Measurements from ENCODE around the gene SLC22A31. TPM values are rescaled to one million over a fixed set of nuclear protein-coding genes. Genes with fewer than 3 reads are reported as not detected.
A peak's percentile ranks its signal among the peaks of the same experiment; 100 is the strongest.

Gene SLC22A31
- total RNA-seq, 1 donor from 2014 or later, result 0.26 TPM

DNA sequence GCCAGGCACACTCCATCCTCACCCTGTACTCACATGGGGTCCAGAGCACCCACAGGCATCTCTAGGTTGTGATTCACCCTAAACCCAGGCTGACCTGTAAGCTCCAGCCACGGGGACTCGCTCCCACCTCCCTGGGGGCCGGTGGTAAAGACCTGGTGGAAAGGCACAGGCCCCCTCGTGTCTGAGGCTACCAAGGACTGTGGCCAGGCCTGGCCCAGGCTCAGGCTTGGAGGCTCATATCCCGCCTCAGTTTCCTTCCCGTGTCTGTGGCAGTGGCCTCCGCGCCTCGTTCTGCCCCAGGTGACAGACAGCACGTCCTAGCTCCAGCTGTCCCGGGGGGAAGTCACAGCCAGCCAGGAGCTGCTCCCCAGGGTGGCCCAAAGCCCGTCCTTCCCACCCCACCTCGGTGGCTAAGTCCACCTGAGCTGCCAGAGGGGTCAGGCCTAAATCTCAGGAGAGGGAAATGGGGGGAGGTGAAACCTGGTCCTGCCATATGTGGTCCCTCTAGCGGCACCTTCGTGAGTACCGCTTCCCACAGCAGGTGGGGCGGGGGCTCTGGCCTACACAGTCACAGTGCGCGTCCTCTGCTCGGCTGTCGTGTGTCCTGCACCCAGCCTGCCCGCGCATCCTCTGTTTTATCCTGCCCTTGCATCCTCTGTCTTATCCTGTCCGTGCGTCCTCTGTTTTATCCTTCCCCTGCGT, 16.2 kb downstream of the SLC22A31 start:
- no peak overlapping the region for H3K4me3 ChIP-seq (ENCODE audit: low read depth, low read length)
- DNase-seq (ENCODE audit: low read depth), result no peak
- TF ChIP-seq, protein P1, sequence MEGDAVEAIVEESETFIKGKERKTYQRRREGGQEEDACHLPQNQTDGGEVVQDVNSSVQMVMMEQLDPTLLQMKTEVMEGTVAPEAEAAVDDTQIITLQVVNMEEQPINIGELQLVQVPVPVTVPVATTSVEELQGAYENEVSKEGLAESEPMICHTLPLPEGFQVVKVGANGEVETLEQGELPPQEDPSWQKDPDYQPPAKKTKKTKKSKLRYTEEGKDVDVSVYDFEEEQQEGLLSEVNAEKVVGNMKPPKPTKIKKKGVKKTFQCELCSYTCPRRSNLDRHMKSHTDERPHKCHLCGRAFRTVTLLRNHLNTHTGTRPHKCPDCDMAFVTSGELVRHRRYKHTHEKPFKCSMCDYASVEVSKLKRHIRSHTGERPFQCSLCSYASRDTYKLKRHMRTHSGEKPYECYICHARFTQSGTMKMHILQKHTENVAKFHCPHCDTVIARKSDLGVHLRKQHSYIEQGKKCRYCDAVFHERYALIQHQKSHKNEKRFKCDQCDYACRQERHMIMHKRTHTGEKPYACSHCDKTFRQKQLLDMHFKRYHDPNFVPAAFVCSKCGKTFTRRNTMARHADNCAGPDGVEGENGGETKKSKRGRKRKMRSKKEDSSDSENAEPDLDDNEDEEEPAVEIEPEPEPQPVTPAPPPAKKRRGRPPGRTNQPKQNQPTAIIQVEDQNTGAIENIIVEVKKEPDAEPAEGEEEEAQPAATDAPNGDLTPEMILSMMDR (IDR thresholded peaks at IDR 0.05; ENCODE audit: insufficient read depth, low read length, severe bottlenecking), result no peak
- no peaks in the 10 kb centered on the region for H3K36me3 ChIP-seq (ENCODE audit: control insufficient read depth, insufficient read depth, low read length)
- no peak for FAIRE-seq
- H3K27me3 ChIP-seq (ENCODE audit: control insufficient read depth, insufficient read depth, low read length), result peaks cover 2% of the 10 kb centered on the region

DNA sequence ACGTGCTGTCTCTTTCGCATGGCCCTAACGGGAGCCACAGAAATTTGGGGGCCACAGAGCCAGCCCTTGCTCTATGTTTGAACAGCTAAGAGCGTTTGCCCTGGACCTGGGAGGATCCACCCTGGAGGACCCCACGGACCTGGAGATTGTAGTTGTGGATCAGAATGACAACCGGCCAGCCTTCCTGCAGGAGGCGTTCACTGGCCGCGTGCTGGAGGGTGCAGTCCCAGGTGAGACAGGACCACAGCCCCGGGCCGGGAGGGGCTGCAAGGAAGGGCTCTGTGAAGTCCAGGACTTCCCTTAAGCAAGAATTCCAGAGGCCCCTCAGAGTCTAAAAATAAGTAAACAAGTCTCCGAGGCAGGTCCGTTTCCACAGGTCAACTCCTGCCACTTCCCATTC, 16.9 kb downstream of the SLC22A31 start:
- H3K4me3 ChIP-seq (ENCODE audit: low read depth, low read length), result no peak overlapping the region
- TF ChIP-seq, protein P1 (IDR thresholded peaks at IDR 0.05; ENCODE audit: insufficient read depth, low read length, severe bottlenecking), result no peak
- H3K27me3 ChIP-seq (ENCODE audit: control insufficient read depth, insufficient read depth, low read length), result peaks cover 2% of the 10 kb centered on the region
- FAIRE-seq (no peak), DNase-seq (ENCODE audit: low read depth) (no peak)
- H3K36me3 ChIP-seq (ENCODE audit: control insufficient read depth, insufficient read depth, low read length), result no peaks in the 10 kb centered on the region

DNA sequence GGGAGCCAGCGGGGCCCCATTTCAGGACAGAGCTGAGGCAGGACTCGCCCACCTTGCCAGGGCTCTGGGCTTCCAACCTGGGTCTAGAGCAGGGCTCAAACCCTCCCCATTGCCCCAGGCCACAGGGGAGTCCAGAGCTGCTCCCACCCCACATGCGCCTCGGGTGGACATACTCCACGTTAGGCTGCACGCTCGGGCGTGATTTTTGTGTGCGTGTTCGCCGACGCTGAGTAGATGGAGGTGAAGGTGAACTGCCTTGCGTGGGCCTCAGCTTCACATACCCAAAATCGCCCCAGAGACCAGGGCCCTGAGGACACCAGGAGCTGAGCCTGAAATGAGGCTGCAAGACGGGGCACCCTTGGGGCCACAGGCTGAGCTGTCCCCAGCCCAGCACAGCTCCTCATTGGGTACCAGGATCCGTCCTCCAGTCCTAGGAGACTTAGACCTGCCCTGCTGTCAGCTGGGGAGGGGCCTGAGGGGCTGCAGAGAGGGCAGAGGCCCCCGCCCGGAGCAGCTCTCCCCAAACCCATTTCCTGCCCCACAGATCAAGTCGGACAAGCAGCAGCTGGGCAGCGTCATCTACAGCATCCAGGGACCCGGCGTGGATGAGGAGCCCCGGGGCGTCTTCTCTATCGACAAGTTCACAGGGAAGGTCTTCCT, 20.6 kb downstream of the SLC22A31 start:
- TF ChIP-seq, protein P1 (IDR thresholded peaks at IDR 0.05; ENCODE audit: insufficient read depth, low read length, severe bottlenecking), result no peak
- FAIRE-seq, result no peak
- Histone ChIP-seq H3K27me3 (ENCODE audit: control insufficient read depth, insufficient read depth, low read length) (peaks cover 2% of the 10 kb centered on the region), H3K4me3 (ENCODE audit: low read depth, low read length) (no peak overlapping the region), H3K36me3 (ENCODE audit: control insufficient read depth, insufficient read depth, low read length) (no peaks in the 10 kb centered on the region)
- DNase-seq (ENCODE audit: low read depth), result no peak

DNA sequence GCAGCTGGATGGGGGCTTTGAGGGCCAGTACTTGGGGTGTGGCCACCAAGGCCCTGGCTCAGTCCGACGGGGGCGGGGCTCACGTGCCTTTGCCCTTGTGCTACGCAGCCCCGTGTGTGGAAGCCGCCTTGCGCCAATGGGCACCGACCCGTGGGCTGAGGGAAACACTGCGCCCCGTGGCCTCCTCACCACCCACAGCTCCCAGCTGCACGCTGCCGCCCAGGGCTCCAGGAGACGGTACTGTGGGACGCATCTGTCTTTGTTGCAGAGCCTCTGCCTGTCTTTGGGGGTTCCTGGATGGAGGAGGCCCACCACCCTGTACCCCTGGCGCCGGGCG, 21.2 kb downstream of the SLC22A31 start:
- no peak for DNase-seq (ENCODE audit: low read depth)
- Histone ChIP-seq H3K4me3 (ENCODE audit: low read depth, low read length) (no peak overlapping the region), H3K27me3 (ENCODE audit: control insufficient read depth, insufficient read depth, low read length) (peaks cover 5% of the 10 kb centered on the region), H3K36me3 (ENCODE audit: control insufficient read depth, insufficient read depth, low read length) (no peaks in the 10 kb centered on the region)
- FAIRE-seq, result no peak
- TF ChIP-seq, protein P1 (IDR thresholded peaks at IDR 0.05; ENCODE audit: insufficient read depth, low read length, severe bottlenecking), result no peak

- peaks cover 4% of the 10 kb centered on the region for H3K27me3 ChIP-seq (ENCODE audit: control insufficient read depth, insufficient read depth, low read length)
- no peaks in the 10 kb centered on the region for H3K36me3 ChIP-seq (ENCODE audit: control insufficient read depth, insufficient read depth, low read length)
- no peak overlapping the region for H3K4me3 ChIP-seq (ENCODE audit: low read depth, low read length)
- DNase-seq (ENCODE audit: low read depth), result peak; percentile 31
- FAIRE-seq, result no peak
- TF ChIP-seq, protein P1 (IDR thresholded peaks at IDR 0.05; ENCODE audit: insufficient read depth, low read length, severe bottlenecking), result no peak
Observed at GRCh38 chr16:89178453-89179147, 21.7 kb downstream of the SLC22A31 start.
